IMR-90 (cell line): ENCODE data around the gene NEUROD1. TPM values are rescaled to one million over a fixed set of nuclear protein-coding genes. Genes with fewer than 3 reads are reported as not detected.

Experiments
- ATAC-seq: fragments of 200-7000 bp; cut with Tn5 transposase; 2 replicates; pipeline ENCODE4 v1.9.1; 2020; ENCODE audit warnings: low read depth, mild to moderate bottlenecking, moderate library complexity
- BruUV-seq: library from RNA; stranded (reverse); fragments of 400-500 nt; replicated peaks from 2 replicates; lab custom pipeline; 2021; lab: Mats Ljungman, UMichigan
- CTCF ChIA-PET: fragments of 300-600 bp; formaldehyde crosslinking; extraction: SDS; loops from one replicate; lab custom pipeline; 2021; ENCODE audit warnings: antibody characterized with exemption; lab: Yijun Ruan, JAX
- POLR2A ChIA-PET: fragments of 300-600 bp; sonication (Branson Sonifier 250); formaldehyde crosslinking; loops from one replicate; lab custom pipeline; 2022; ENCODE audit warnings: antibody characterized with exemption; ENCODE audit not compliant: unreplicated experiment; lab: Charles Lee
- DNase-seq: peaks from one replicate; pipeline ENCODE4 v3.0.0; 2013
- H2AFZ ChIP-seq: replicated peaks from 2 replicates; pipeline ENCODE3; 2013; ENCODE audit warnings: low read length, mild to moderate bottlenecking; ENCODE audit not compliant: poor library complexity
- H2AK5ac ChIP-seq: 2 replicates; pipeline ENCODE4 v1.6.1; 2013; ENCODE audit warnings: low read depth, low read length, inconsistent platforms
- H2AK9ac ChIP-seq: replicated peaks from 2 replicates; pipeline ENCODE3; 2013; ENCODE audit warnings: mild to moderate bottlenecking, low read depth, low read length, moderate library complexity; ENCODE audit not compliant: poor library complexity
- H2BK120ac ChIP-seq: 2 replicates; pipeline ENCODE4 v1.6.1; 2013; ENCODE audit warnings: low read depth, low read length, inconsistent platforms
- H2BK15ac ChIP-seq: 3 replicates; pipeline ENCODE4 v1.6.1; 2013; ENCODE audit warnings: low read depth, low read length, inconsistent platforms
- H2BK20ac ChIP-seq: 2 replicates; pipeline ENCODE4 v1.6.1; 2013; ENCODE audit warnings: low read depth, mild to moderate bottlenecking, inconsistent platforms, low read length, moderate library complexity
- H2BK5ac ChIP-seq: 2 replicates; pipeline ENCODE4 v1.6.1; 2013; ENCODE audit warnings: mild to moderate bottlenecking, low read depth, low read length, inconsistent platforms; ENCODE audit not compliant: poor library complexity, severe bottlenecking
- H3K14ac ChIP-seq: replicated peaks from 2 replicates; pipeline ENCODE4 v1.6.1; 2013; ENCODE audit warnings: low read depth, low read length, inconsistent platforms
- H3K18ac ChIP-seq: 2 replicates; pipeline ENCODE4 v1.6.1; 2013; ENCODE audit warnings: low read depth, low read length, control low read depth
- H3K23ac ChIP-seq: 2 replicates; pipeline ENCODE4 v1.6.1; 2013; ENCODE audit warnings: low read depth, low read length, inconsistent platforms
- H3K27ac ChIP-seq: 2 replicates; pipeline ENCODE4 v1.5.1; 2013; ENCODE audit warnings: mild to moderate bottlenecking, control low read depth, low read length; ENCODE audit not compliant: insufficient read depth
- H3K27me3 ChIP-seq: 2 replicates; pipeline ENCODE4 v1.6.1; 2013; ENCODE audit warnings: low read length; ENCODE audit not compliant: control insufficient read depth, insufficient read depth
- H3K36me3 ChIP-seq: 2 replicates; pipeline ENCODE4 v1.6.1; 2013; ENCODE audit warnings: low read length, mixed read lengths; ENCODE audit not compliant: control insufficient read depth, insufficient read depth
- H3K4ac ChIP-seq: 2 replicates; pipeline ENCODE4 v1.6.1; 2013; ENCODE audit warnings: low read depth, low read length, inconsistent platforms
- H3K4me1 ChIP-seq: 2 replicates; pipeline ENCODE4 v1.6.1; 2013; ENCODE audit warnings: low read length, mixed read lengths; ENCODE audit not compliant: control insufficient read depth, insufficient read depth
- H3K4me2 ChIP-seq: 2 replicates; pipeline ENCODE4 v1.6.1; 2013; ENCODE audit warnings: low read depth, mild to moderate bottlenecking, control low read depth, low read length, moderate library complexity
- H3K4me3 ChIP-seq: 2 replicates; pipeline ENCODE4 v1.5.1; 2013; ENCODE audit warnings: low read depth, mild to moderate bottlenecking, control low read depth, low read length, moderate library complexity; ENCODE audit not compliant: insufficient read depth
- H3K56ac ChIP-seq: 2 replicates; pipeline ENCODE4 v1.6.1; 2013; ENCODE audit warnings: low read length, inconsistent platforms; ENCODE audit not compliant: insufficient read depth; ENCODE audit errors: extremely low read depth
- H3K79me1 ChIP-seq, 2 experiments: 2 replicates each; pipeline ENCODE4 v1.6.1; 2013; ENCODE audit warnings: low read length in 2 of 2, inconsistent platforms in 1 of 2, low read depth in 1 of 2
- H3K9ac ChIP-seq: 2 replicates; pipeline ENCODE4 v1.6.1; 2013; ENCODE audit warnings: low read depth, low read length, control low read depth
- H3K9me1 ChIP-seq: 2 replicates; pipeline ENCODE4 v1.6.1; 2013; ENCODE audit warnings: low read length, inconsistent platforms; ENCODE audit not compliant: insufficient read depth
- H3K9me3 ChIP-seq: 2 replicates; pipeline ENCODE4 v1.6.1; 2013; ENCODE audit warnings: low read length; ENCODE audit not compliant: control insufficient read depth, insufficient read depth
- H4K20me1 ChIP-seq: 2 replicates; pipeline ENCODE4 v1.6.1; 2013; ENCODE audit warnings: low read length, inconsistent platforms; ENCODE audit not compliant: insufficient read depth
- H4K5ac ChIP-seq: 2 replicates; pipeline ENCODE4 v1.6.1; 2013; ENCODE audit warnings: mild to moderate bottlenecking, low read depth, low read length, control low read depth
- H4K8ac ChIP-seq, 2 experiments: 2 replicates each; pipeline ENCODE4 v1.6.1; 2013; ENCODE audit warnings: low read depth in 2 of 2, low read length in 2 of 2, control low read depth in 1 of 2, inconsistent platforms in 1 of 2
- H4K91ac ChIP-seq: 2 replicates; pipeline ENCODE4 v1.6.1; 2013; ENCODE audit warnings: low read depth, low read length, inconsistent platforms; ENCODE audit not compliant: insufficient read depth
- MAFK ChIP-seq: IDR thresholded peaks from 2 replicates; pipeline ENCODE4 v1.6.1; 2012; ENCODE audit warnings: low read depth, low read length, improper control_type of control experiment
- POLR2A ChIP-seq: IDR thresholded peaks from 2 replicates; pipeline ENCODE4 v1.6.1; 2012; ENCODE audit warnings: mild to moderate bottlenecking, low read depth, low read length
- SMC3 ChIP-seq: fragments of 150-350 bp; IDR thresholded peaks from 2 replicates; pipeline ENCODE4 v1.6.1; 2016; ENCODE audit warnings: low read depth, mild to moderate bottlenecking, antibody characterized with exemption, low read length, moderate library complexity
- WGBS, 2 experiments: methylation state at CpG; one replicate each; pipeline versions ENCODE4 v1.1.5 to v1.1.7; 2013; ENCODE audit warnings: missing lambda C conversion rate in 2 of 2; ENCODE audit not compliant: insufficient read length in 1 of 2; ENCODE audit errors: extremely low coverage in 2 of 2; 5-methylcytosine and 5-hydroxymethylcytosine counted together
- dilution Hi-C: fragments of 300-500 bp; cut with HindIII; formaldehyde crosslinking; loops from one replicate; pipeline ENCODE4 v1.14.3; 2018; ENCODE audit warnings: low sequenced_read_pairs; ENCODE audit not compliant: unreplicated experiment
- in situ Hi-C: fragments of 300-500 bp; cut with MboI; formaldehyde crosslinking; loops from 3 replicates; pipeline ENCODE4 v1.14.3; 2019; ENCODE audit warnings: low sequenced_read_pairs, inconsistent platforms, mixed read lengths
- intact Hi-C: fragments of 100-400 bp; cut with micrococcal nuclease; formaldehyde crosslinking; loops from 2 replicates; pipeline ENCODE4 v1.10.0; 2022
- polyA plus RNA-seq, 3 experiments: library from polyadenylated mRNA; depleted of rRNA; stranded (reverse); fragments of >200 nt; gene quantifications; 2 replicates each; pipeline ENCODE4 v1.2.3, GENCODE V29; 2012; ENCODE audit warnings: low replicate concordance in 1 of 3
- total RNA-seq: library from RNA; depleted of rRNA; stranded (reverse); fragments of >200 nt; gene quantifications from 2 replicates; pipeline ENCODE4 v1.2.3, GENCODE V29; 2012

Gene NEUROD1
- total and polyA plus RNA-seq, 2 of the 4 experiments (the other 2 are of a cell fraction): not detected

- Histone ChIP-seq H2AK5ac (no peak overlapping the region), H2BK20ac (no peak overlapping the region), H3K4me3 (no peak overlapping the region), H2AK9ac (no peak overlapping the region), H3K79me1 (no peaks in the 10 kb centered on the region), H3K9me1 (no peaks in the 10 kb centered on the region; the same call in 1 of the 2 replicates), H4K8ac (no peak overlapping the region), H3K4ac (no peak overlapping the region), H3K4me1 (no peaks in the 10 kb centered on the region), H2BK5ac (no peak overlapping the region), H3K27ac (no peak overlapping the region), H2AFZ (no peak overlapping the region), H3K23ac (no peak overlapping the region), H4K5ac (no peak overlapping the region), H3K18ac (no peak overlapping the region), H3K4me2 (no peak overlapping the region), H4K20me1 (no peaks in the 10 kb centered on the region), H3K56ac (no peak overlapping the region), H3K27me3 (no peaks in the 10 kb centered on the region; the same call in 1 of the 2 replicates), H3K9ac (no peak overlapping the region), H2BK15ac (no peak overlapping the region), H4K91ac (no peak overlapping the region), H3K36me3 (no peaks in the 10 kb centered on the region), H3K9me3 (no peaks in the 10 kb centered on the region), H2BK120ac (no peak overlapping the region), H3K14ac (no peak overlapping the region)
- BruUV-seq: no TSS peak
- ATAC-seq (no peak), DNase-seq (no peak)
- intact Hi-C loops: no loop called here
- ChIA-PET POLR2A (no interaction called here), CTCF (no interaction called here)
- TF ChIP-seq SMC3 (no peak), POLR2A (no peak), MAFK (no peak)
- in situ Hi-C loops: no loop called here
- dilution Hi-C loops: no loop called here
- no CpG with 5 or more reads among the region's 1 CpG for WGBS, 2 experiments
Observed at GRCh38 chr2:181643151-181643550, 37.2 kb downstream of the NEUROD1 start.
